T-helper 1 cell treated with Interleukin-12 subunit alpha and Interleukin-12 subunit beta and Interleukin-4 antibody, amounts not matched to agents 30 ng/mL and 1 ng/mL, for 36 hours (primary cell): ENCODE measurements around the gene PLEKHM2. TPM values are rescaled to one million over a fixed set of nuclear protein-coding genes. Genes with fewer than 3 reads are reported as not detected.

Experiments used
- total RNA-seq: library from RNA; stranded (reverse); gene quantifications from 2 replicates; pipeline ENCODE4 v1.2.3, GENCODE V29; 2022

The PLEKHM2 gene
- total RNA-seq, 1 donor from 2014 or later = 72.1 TPM

Other genes with a start within 250 kb of the PLEKHM2 start
- gene CTRC, start 245.9 kb upstream of the PLEKHM2 start, total RNA-seq = 0.66 and 1.0 TPM in 2 replicates
- not detected in 2 replicates for gene CELA2A, start 227.6 kb upstream of the PLEKHM2 start, total RNA-seq
- gene CELA2B, start 208.2 kb upstream of the PLEKHM2 start, total RNA-seq = not detected in 2 replicates
- gene CASP9, start 160.1 kb upstream of the PLEKHM2 start, total RNA-seq = 26.0 and 27.1 TPM in 2 replicates
- 21.6 and 26.3 TPM in 2 replicates for gene DNAJC16, start 157.5 kb upstream of the PLEKHM2 start, total RNA-seq
- gene AGMAT, start 99.3 kb upstream of the PLEKHM2 start, total RNA-seq = 18.3 TPM in 2 replicates
- gene DDI2, start 66.9 kb upstream of the PLEKHM2 start, total RNA-seq = 36.3 and 39.6 TPM in 2 replicates
- gene SLC25A34, start 51.9 kb downstream of the PLEKHM2 start, total RNA-seq = 1.6 and 2.6 TPM in 2 replicates
- gene TMEM82, start 58.2 kb downstream of the PLEKHM2 start, total RNA-seq = not detected in 2 replicates
- gene FBLIM1, start 74.5 kb downstream of the PLEKHM2 start, total RNA-seq = not detected in 2 replicates
- 1.2 and 1.4 TPM in 2 replicates for gene UQCRHL, start 123.3 kb downstream of the PLEKHM2 start, total RNA-seq
- 67.3 and 68.4 TPM in 2 replicates for gene SPEN, start 163.4 kb downstream of the PLEKHM2 start, total RNA-seq